Measurements from ENCODE around the gene FAAP20. TPM values are rescaled to one million over a fixed set of nuclear protein-coding genes. Genes with fewer than 3 reads are reported as not detected.

The FAAP20 gene
- total and polyA plus RNA-seq, 12 donors: 2.7 to 185 (median 62.0) TPM

GRCh38 chr1:2173546-2174347 is 20.8 kb downstream of the FAAP20 start:
- DNase-seq: no peak

GRCh38 chr1:2172551-2173146 is 21.9 kb downstream of the FAAP20 start:
- Histone ChIP-seq H3K27me3 (no peaks in the 10 kb centered on the region), H3K27ac (no peak overlapping the region), H3K36me3 (replicated peaks in 1 of 2) (no peaks in the 10 kb centered on the region), H3K4me3 (no peak overlapping the region), H3K9me3 (replicated peaks in 1 of 3) (no peaks in the 10 kb centered on the region), H3K4me1 (replicated peaks in 1 of 2) (no peaks in the 10 kb centered on the region)
- WGBS, 4 donors: 90 to 97% (median 91%) methylated on average over 30 to 33 of the region's 33 CpGs
- intact Hi-C loops (cut with DNase I): no loop called here
- TF ChIP-seq CTCF (IDR thresholded peaks at IDR 0.05) (no peak), POLR2A (IDR thresholded peaks at IDR 0.05) (no peak)
- no peak for DNase-seq

More at GRCh38 chr1:2173546-2174347, 20.8 kb downstream of the FAAP20 start:
- H3K36me3 ChIP-seq (replicated peaks in 1 of 2): no peaks in the 10 kb centered on the region
- H3K4me3 ChIP-seq: no peak overlapping the region
- no peak overlapping the region for H3K27ac ChIP-seq
- H3K27me3 ChIP-seq: no peaks in the 10 kb centered on the region
- intact Hi-C loops (cut with DNase I): no loop called here
- 78 to 83% (median 80%) methylated on average over 21 to 37 of the region's 37 CpGs for WGBS, 4 donors
- H3K9me3 ChIP-seq (replicated peaks in 1 of 3): no peaks in the 10 kb centered on the region
- H3K4me1 ChIP-seq (replicated peaks in 1 of 2): no peaks in the 10 kb centered on the region
- no peak for TF ChIP-seq CTCF (IDR thresholded peaks at IDR 0.05)
- TF ChIP-seq POLR2A (IDR thresholded peaks at IDR 0.05): no peak

GRCh38 chr1:2172012-2172411 is 22.6 kb downstream of the FAAP20 start:
- DNase-seq: no peak
- no peak overlapping the region for H3K27ac ChIP-seq
- H3K27me3 ChIP-seq: no peaks in the 10 kb centered on the region
- H3K9me3 ChIP-seq (replicated peaks in 1 of 3): no peaks in the 10 kb centered on the region
- intact Hi-C loops (cut with DNase I): no loop called here
- TF ChIP-seq CTCF (IDR thresholded peaks at IDR 0.05): no peak
- no peak for TF ChIP-seq POLR2A (IDR thresholded peaks at IDR 0.05)
- H3K36me3 ChIP-seq (replicated peaks in 1 of 2): no peaks in the 10 kb centered on the region
- H3K4me3 ChIP-seq: no peak overlapping the region
- H3K4me1 ChIP-seq (replicated peaks in 1 of 2): no peaks in the 10 kb centered on the region
- 94 to 100% (median 94%) methylated on average over 1 to 26 of the region's 26 CpGs for WGBS, 4 donors

DNA sequence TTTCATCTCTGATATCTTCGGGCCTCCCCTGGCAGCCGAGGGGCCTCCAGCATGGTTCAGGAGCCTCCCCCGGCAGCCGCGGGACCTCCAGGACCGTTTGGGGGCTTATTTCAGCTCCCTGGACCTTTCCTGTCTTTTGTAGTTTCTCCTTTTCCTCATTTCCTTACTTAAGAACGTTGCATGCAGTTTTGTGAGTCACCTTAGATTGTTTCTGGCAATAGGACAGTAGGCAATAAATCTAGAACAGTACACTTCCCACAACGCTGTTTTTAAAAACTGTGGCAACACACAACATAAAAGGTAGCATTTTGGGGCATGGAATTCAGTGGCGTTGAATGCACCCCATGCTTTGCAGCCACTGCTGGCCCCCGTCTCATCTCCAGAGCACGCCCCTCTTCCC is 24.4 kb downstream of the FAAP20 start:
- intact Hi-C loops (cut with DNase I): no loop called here
- no peak overlapping the region for H3K27ac ChIP-seq

More for the DNA sequence above, 24.4 kb downstream of the FAAP20 start:
- H3K4me1 ChIP-seq (replicated peaks in 1 of 2): no peaks in the 10 kb centered on the region
- no peak overlapping the region for H3K4me3 ChIP-seq
- WGBS, 4 donors: 62 to 77% (median 64%) methylated on average over 11 of the region's 11 CpGs
- no peaks in the 10 kb centered on the region for H3K36me3 ChIP-seq (replicated peaks in 1 of 2)
- DNase-seq: no peak
- H3K27me3 ChIP-seq: no peaks in the 10 kb centered on the region
- TF ChIP-seq POLR2A (IDR thresholded peaks at IDR 0.05) (no peak), CTCF (IDR thresholded peaks at IDR 0.05) (no peak)
- no peaks in the 10 kb centered on the region for H3K9me3 ChIP-seq (replicated peaks in 1 of 3)
